Measurements from ENCODE around the gene EPS15. TPM values are rescaled to one million over a fixed set of nuclear protein-coding genes. Genes with fewer than 3 reads are reported as not detected.

The EPS15 gene
- total and polyA plus RNA-seq, 2 of the 13 experiments (the other 11 are each of a cell fraction or from before 2014, with no cell fraction given) = 14.3 to 19.3 TPM

- TF ChIP-seq NRL (CRISPR knock-in tag; IDR thresholded peaks at IDR 0.05; ENCODE audit: borderline replicate concordance) = no peak
Observed at GRCh38 chr1:51346086-51346942, 172.8 kb downstream of the EPS15 start (continued).

GRCh38 chr1:51345300-51345687 is 173.8 kb downstream of the EPS15 start:
- Histone ChIP-seq H3K27ac (ENCODE audit: extremely low read length, insufficient read depth, low read length) (no peak overlapping the region), H2AFZ (ENCODE audit: low read length) (no peak overlapping the region), H3K36me3 (replicated peaks in 1 of 2; ENCODE audit: control insufficient read depth in 1 of 2, insufficient read depth in 2 of 2, low read length in 2 of 2) (no peaks in the 10 kb centered on the region), H3K9me3 (ENCODE audit: low read length) (no peaks in the 10 kb centered on the region), H3K79me2 (ENCODE audit: insufficient read depth, low read length) (no peaks in the 10 kb centered on the region), H4K20me1 (ENCODE audit: insufficient read depth, low read length) (no peaks in the 10 kb centered on the region), H3K4me1 (ENCODE audit: insufficient read depth, low read length) (peaks cover 13% of the 10 kb centered on the region), H3K4me3 (replicated peaks in 1 of 3; ENCODE audit: insufficient read depth in 1 of 3, low read depth in 2 of 3, low read length in 3 of 3) (peak overlapping the region in 2 of 3 experiments; percentile 38 to 77; a peak in 2 of 6 replicates), H3K9ac (ENCODE audit: insufficient read depth, low read depth, low read length) (no peak overlapping the region), H3K4me2 (ENCODE audit: low read depth, low read length) (peak overlapping the region; percentile 88), H3K27me3 (ENCODE audit: control insufficient read depth in 1 of 2, insufficient read depth in 2 of 2, low read length in 2 of 2) (peaks cover 5 to 34% of the 10 kb centered on the region in 2 experiments; a peak in 4 of 5 replicates)
- no peak for DNase-seq (ENCODE audit: low spot score)
- TF ChIP-seq, protein P1, sequence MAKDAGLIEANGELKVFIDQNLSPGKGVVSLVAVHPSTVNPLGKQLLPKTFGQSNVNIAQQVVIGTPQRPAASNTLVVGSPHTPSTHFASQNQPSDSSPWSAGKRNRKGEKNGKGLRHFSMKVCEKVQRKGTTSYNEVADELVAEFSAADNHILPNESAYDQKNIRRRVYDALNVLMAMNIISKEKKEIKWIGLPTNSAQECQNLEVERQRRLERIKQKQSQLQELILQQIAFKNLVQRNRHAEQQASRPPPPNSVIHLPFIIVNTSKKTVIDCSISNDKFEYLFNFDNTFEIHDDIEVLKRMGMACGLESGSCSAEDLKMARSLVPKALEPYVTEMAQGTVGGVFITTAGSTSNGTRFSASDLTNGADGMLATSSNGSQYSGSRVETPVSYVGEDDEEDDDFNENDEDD (CRISPR knock-in tag; IDR thresholded peaks at IDR 0.05; ENCODE audit: borderline replicate concordance) = no peak
- TF ChIP-seq ZNF329 (CRISPR knock-in tag; IDR thresholded peaks at IDR 0.05; ENCODE audit: low read depth) (no peak), ZNF777 (CRISPR knock-in tag; IDR thresholded peaks at IDR 0.05) (peak; percentile 15), TP53 (CRISPR knock-in tag; conservative IDR thresholded peaks at IDR 0.05) (no peak), ESRRA (CRISPR knock-in tag; IDR thresholded peaks at IDR 0.05; ENCODE audit: low read depth) (0 out of 2 replicates have a peak, but pooled peaks have one; percentile 8), ZFP37 (CRISPR knock-in tag; IDR thresholded peaks at IDR 0.05; ENCODE audit: borderline replicate concordance) (no peak), NFKBIZ (CRISPR knock-in tag; IDR thresholded peaks at IDR 0.05) (no peak), SRF (IDR thresholded peaks at IDR 0.05; ENCODE audit: low read depth, low read length) (no peak)
- no peak for FAIRE-seq
- no TSS peak for BruUV-seq (replicated peaks)
- 64% methylated on average over 5 of the region's 15 CpGs for WGBS (ENCODE audit: low lambda C conversion rate)
- CTCF ChIA-PET (ENCODE audit: low intra/inter-chr PET ratio, low total read pairs) = no interaction called here
- POLR2A ChIA-PET = no interaction called here
- intact Hi-C loops (cut with micrococcal nuclease; ENCODE audit: unreplicated experiment) (no loop called here), in situ Hi-C loops (cut with HindIII; ENCODE audit: extremely low pct_ligation_motif_present, low pct_unique_long_range_greater_than_20kb) (no loop called here)
- ATAC-seq = peak; percentile 42
